Measurements from ENCODE around the gene GNPTG.

Gene GNPTG

GRCh38 chr16:1375741-1376410 lies 24.1 kb downstream of the GNPTG start:
- DNase-seq, result no peak

GRCh38 chr16:1377406-1378010 lies 25.8 kb downstream of the GNPTG start:
- no peak for DNase-seq

- DNase-seq, result no peak
Observed at GRCh38 chr16:1378087-1378803, 26.5 kb downstream of the GNPTG start.

- DNase-seq, result peak; percentile 15
Observed at GRCh38 chr16:1378804-1379303, 27.1 kb downstream of the GNPTG start.

GRCh38 chr16:1379304-1380076 lies 27.8 kb downstream of the GNPTG start:
- peak; percentile 51 for DNase-seq

GRCh38 chr16:1380195-1380594 lies 28.5 kb downstream of the GNPTG start:
- DNase-seq, result no peak

GRCh38 chr16:1381612-1382406 lies 30.1 kb downstream of the GNPTG start:
- DNase-seq, result no peak

GRCh38 chr16:1383556-1383955 lies 31.8 kb downstream of the GNPTG start:
- DNase-seq, result no peak

GRCh38 chr16:1385232-1385631 lies 33.5 kb downstream of the GNPTG start:
- no peak for DNase-seq

- no peak for DNase-seq
Observed at GRCh38 chr16:1387331-1387730, 35.6 kb downstream of the GNPTG start.

GRCh38 chr16:1389762-1390161 lies 38.0 kb downstream of the GNPTG start:
- DNase-seq, result no peak

GRCh38 chr16:1390239-1390779 lies 38.6 kb downstream of the GNPTG start:
- no peak for DNase-seq

GRCh38 chr16:1392826-1393225 lies 41.1 kb downstream of the GNPTG start:
- no peak for DNase-seq

- no peak for DNase-seq
Observed at GRCh38 chr16:1393613-1394176, 42.0 kb downstream of the GNPTG start.

- DNase-seq, result no peak
Observed at GRCh38 chr16:1394367-1394951, 42.7 kb downstream of the GNPTG start.

- no peak for DNase-seq
Observed at GRCh38 chr16:1395444-1396031, 43.8 kb downstream of the GNPTG start.

- no peak for DNase-seq
Observed at GRCh38 chr16:1397779-1398178, 46.0 kb downstream of the GNPTG start.

- DNase-seq, result no peak
Observed at GRCh38 chr16:1398351-1398750, 46.6 kb downstream of the GNPTG start.

GRCh38 chr16:1398826-1399581 lies 47.3 kb downstream of the GNPTG start:
- DNase-seq, result no peak

All from NCI-H2171 treated with DMSO at 0.1 percent for 48 hours (cell line).